ENCODE measurements around the gene SGIP1. TPM values are rescaled to one million over a fixed set of nuclear protein-coding genes. Genes with fewer than 3 reads are reported as not detected.
"Not testable (repeated sequence)": the region's sequence is repeated elsewhere in the genome, so short reads cannot be mapped to it uniquely, and the experiment has no call there.

SGIP1 gene
- polyA plus RNA-seq, 1 donor, result 15.2 TPM

- H3K4me1 ChIP-seq (ENCODE audit: control insufficient read depth, insufficient read depth, low read length), result no peaks in the 10 kb centered on the region
- H3K4me3 ChIP-seq (ENCODE audit: low read length), result no peak overlapping the region
- no peaks in the 10 kb centered on the region for H3K9me3 ChIP-seq (ENCODE audit: control insufficient read depth, low read depth, low read length)
- H3K27me3 ChIP-seq (ENCODE audit: control insufficient read depth, insufficient read depth, low read length), result no peaks in the 10 kb centered on the region
- WGBS (ENCODE audit: insufficient coverage, low lambda C conversion rate), result no CpG with 5 or more reads among the region's 4 CpGs
- peak in 1 of 2 donors; percentile 34 for DNase-seq
- H3K27ac ChIP-seq (ENCODE audit: low read length), result no peak overlapping the region
- no peaks in the 10 kb centered on the region for H3K36me3 ChIP-seq (ENCODE audit: control insufficient read depth, insufficient read depth, low read length)
Measured at GRCh38 chr1:66575739-66576138, 41.8 kb downstream of the SGIP1 start.

- no peaks in the 10 kb centered on the region for H3K27me3 ChIP-seq (ENCODE audit: control insufficient read depth, insufficient read depth, low read length)
Measured at GRCh38 chr1:66576645-66577044, 42.7 kb downstream of the SGIP1 start.

GRCh38 chr1:66578841-66579240, 44.9 kb downstream of the SGIP1 start:
- no peak for DNase-seq
- no CpG with 5 or more reads among the region's 1 CpG for WGBS (ENCODE audit: insufficient coverage, low lambda C conversion rate)
- H3K9me3 ChIP-seq (ENCODE audit: control insufficient read depth, low read depth, low read length), result no peaks in the 10 kb centered on the region

More at GRCh38 chr1:66576645-66577044, 42.7 kb downstream of the SGIP1 start:
- DNase-seq, result no peak
- Histone ChIP-seq H3K4me3 (ENCODE audit: low read length) (no peak overlapping the region), H3K4me1 (ENCODE audit: control insufficient read depth, insufficient read depth, low read length) (no peaks in the 10 kb centered on the region), H3K27ac (ENCODE audit: low read length) (no peak overlapping the region), H3K36me3 (ENCODE audit: control insufficient read depth, insufficient read depth, low read length) (no peaks in the 10 kb centered on the region), H3K9me3 (ENCODE audit: control insufficient read depth, low read depth, low read length) (no peaks in the 10 kb centered on the region)
- WGBS (ENCODE audit: insufficient coverage, low lambda C conversion rate), result no CpG with 5 or more reads among the region's 1 CpG

GRCh38 chr1:66580081-66580480, 46.1 kb downstream of the SGIP1 start:
- no peaks in the 10 kb centered on the region for H3K9me3 ChIP-seq (ENCODE audit: control insufficient read depth, low read depth, low read length)
- H3K27me3 ChIP-seq (ENCODE audit: control insufficient read depth, insufficient read depth, low read length), result no peaks in the 10 kb centered on the region
- H3K4me1 ChIP-seq (ENCODE audit: control insufficient read depth, insufficient read depth, low read length), result no peaks in the 10 kb centered on the region
- H3K36me3 ChIP-seq (ENCODE audit: control insufficient read depth, insufficient read depth, low read length), result no peaks in the 10 kb centered on the region
- DNase-seq, result no peak
- no peak overlapping the region for H3K27ac ChIP-seq (ENCODE audit: low read length)
- WGBS (ENCODE audit: insufficient coverage, low lambda C conversion rate), result 93% methylated on average over 2 of the region's 2 CpGs
- no peak overlapping the region for H3K4me3 ChIP-seq (ENCODE audit: low read length)

More at GRCh38 chr1:66578841-66579240, 44.9 kb downstream of the SGIP1 start:
- Histone ChIP-seq H3K36me3 (ENCODE audit: control insufficient read depth, insufficient read depth, low read length) (no peaks in the 10 kb centered on the region), H3K27me3 (ENCODE audit: control insufficient read depth, insufficient read depth, low read length) (no peaks in the 10 kb centered on the region), H3K4me3 (ENCODE audit: low read length) (no peak overlapping the region), H3K27ac (ENCODE audit: low read length) (no peak overlapping the region), H3K4me1 (ENCODE audit: control insufficient read depth, insufficient read depth, low read length) (no peaks in the 10 kb centered on the region)

GRCh38 chr1:66583021-66583420, 49.1 kb downstream of the SGIP1 start:
- 93% methylated on average over 2 of the region's 2 CpGs for WGBS (ENCODE audit: insufficient coverage, low lambda C conversion rate)
- H3K9me3 ChIP-seq (ENCODE audit: control insufficient read depth, low read depth, low read length), result no peaks in the 10 kb centered on the region
- H3K27me3 ChIP-seq (ENCODE audit: control insufficient read depth, insufficient read depth, low read length), result no peaks in the 10 kb centered on the region
- no peak overlapping the region for H3K4me3 ChIP-seq (ENCODE audit: low read length)
- no peak overlapping the region for H3K27ac ChIP-seq (ENCODE audit: low read length)
- H3K36me3 ChIP-seq (ENCODE audit: control insufficient read depth, insufficient read depth, low read length), result no peaks in the 10 kb centered on the region
- DNase-seq, result no peak
- H3K4me1 ChIP-seq (ENCODE audit: control insufficient read depth, insufficient read depth, low read length), result no peaks in the 10 kb centered on the region

- Histone ChIP-seq H3K9me3 (ENCODE audit: control insufficient read depth, low read depth, low read length) (no peaks in the 10 kb centered on the region), H3K4me1 (ENCODE audit: control insufficient read depth, insufficient read depth, low read length) (no peaks in the 10 kb centered on the region), H3K4me3 (ENCODE audit: low read length) (no peak overlapping the region), H3K27ac (ENCODE audit: low read length) (no peak overlapping the region), H3K27me3 (ENCODE audit: control insufficient read depth, insufficient read depth, low read length) (no peaks in the 10 kb centered on the region), H3K36me3 (ENCODE audit: control insufficient read depth, insufficient read depth, low read length) (no peaks in the 10 kb centered on the region)
- no peak for DNase-seq
Measured at GRCh38 chr1:66585002-66585401, 51.0 kb downstream of the SGIP1 start.

- Histone ChIP-seq H3K27ac (ENCODE audit: low read length) (no peak overlapping the region), H3K4me1 (ENCODE audit: control insufficient read depth, insufficient read depth, low read length) (no peaks in the 10 kb centered on the region), H3K4me3 (ENCODE audit: low read length) (no peak overlapping the region), H3K9me3 (ENCODE audit: control insufficient read depth, low read depth, low read length) (no peaks in the 10 kb centered on the region), H3K27me3 (ENCODE audit: control insufficient read depth, insufficient read depth, low read length) (no peaks in the 10 kb centered on the region), H3K36me3 (ENCODE audit: control insufficient read depth, insufficient read depth, low read length) (no peaks in the 10 kb centered on the region)
- DNase-seq, result no peak
Measured at GRCh38 chr1:66589326-66589725, 55.4 kb downstream of the SGIP1 start.

GRCh38 chr1:66592106-66592507, 58.2 kb downstream of the SGIP1 start:
- not testable (repeated sequence) for H3K4me1 ChIP-seq (ENCODE audit: control insufficient read depth, insufficient read depth, low read length); H3K36me3 ChIP-seq (ENCODE audit: control insufficient read depth, insufficient read depth, low read length); H3K27me3 ChIP-seq (ENCODE audit: control insufficient read depth, insufficient read depth, low read length); H3K27ac ChIP-seq (ENCODE audit: low read length); H3K9me3 ChIP-seq (ENCODE audit: control insufficient read depth, low read depth, low read length); H3K4me3 ChIP-seq (ENCODE audit: low read length)
- no CpG with 5 or more reads among the region's 5 CpGs for WGBS (ENCODE audit: insufficient coverage, low lambda C conversion rate)
- DNase-seq, result peak in 1 of 2 donors; percentile 58

- no peak overlapping the region for H3K4me3 ChIP-seq (ENCODE audit: low read length)
- no peaks in the 10 kb centered on the region for H3K9me3 ChIP-seq (ENCODE audit: control insufficient read depth, low read depth, low read length)
- H3K27me3 ChIP-seq (ENCODE audit: control insufficient read depth, insufficient read depth, low read length), result no peaks in the 10 kb centered on the region
- DNase-seq, result no peak
- no peak overlapping the region for H3K27ac ChIP-seq (ENCODE audit: low read length)
- H3K4me1 ChIP-seq (ENCODE audit: control insufficient read depth, insufficient read depth, low read length), result no peaks in the 10 kb centered on the region
- 100% methylated on average over 1 of the region's 2 CpGs for WGBS (ENCODE audit: insufficient coverage, low lambda C conversion rate)
- H3K36me3 ChIP-seq (ENCODE audit: control insufficient read depth, insufficient read depth, low read length), result no peaks in the 10 kb centered on the region
Measured at GRCh38 chr1:66596191-66596590, 62.2 kb downstream of the SGIP1 start.

GRCh38 chr1:66597500-66597899, 63.5 kb downstream of the SGIP1 start:
- Histone ChIP-seq H3K36me3 (ENCODE audit: control insufficient read depth, insufficient read depth, low read length) (no peaks in the 10 kb centered on the region), H3K4me1 (ENCODE audit: control insufficient read depth, insufficient read depth, low read length) (no peaks in the 10 kb centered on the region), H3K4me3 (ENCODE audit: low read length) (no peak overlapping the region), H3K27me3 (ENCODE audit: control insufficient read depth, insufficient read depth, low read length) (no peaks in the 10 kb centered on the region), H3K27ac (ENCODE audit: low read length) (no peak overlapping the region), H3K9me3 (ENCODE audit: control insufficient read depth, low read depth, low read length) (no peaks in the 10 kb centered on the region)
- no peak for DNase-seq
- 92% methylated on average over 4 of the region's 4 CpGs for WGBS (ENCODE audit: insufficient coverage, low lambda C conversion rate)

- 57% methylated on average over 1 of the region's 6 CpGs for WGBS (ENCODE audit: insufficient coverage, low lambda C conversion rate)
- H3K9me3 ChIP-seq (ENCODE audit: control insufficient read depth, low read depth, low read length), result no peaks in the 10 kb centered on the region
- no peaks in the 10 kb centered on the region for H3K4me1 ChIP-seq (ENCODE audit: control insufficient read depth, insufficient read depth, low read length)
- no peak overlapping the region for H3K27ac ChIP-seq (ENCODE audit: low read length)
- H3K27me3 ChIP-seq (ENCODE audit: control insufficient read depth, insufficient read depth, low read length), result no peaks in the 10 kb centered on the region
- no peaks in the 10 kb centered on the region for H3K36me3 ChIP-seq (ENCODE audit: control insufficient read depth, insufficient read depth, low read length)
- no peak for DNase-seq
- no peak overlapping the region for H3K4me3 ChIP-seq (ENCODE audit: low read length)
Measured at GRCh38 chr1:66598670-66599069, 64.7 kb downstream of the SGIP1 start.

All from large intestine (tissue), 3 donors.